Measurements from ENCODE around the gene SCARF2.

The SCARF2 gene

DNA sequence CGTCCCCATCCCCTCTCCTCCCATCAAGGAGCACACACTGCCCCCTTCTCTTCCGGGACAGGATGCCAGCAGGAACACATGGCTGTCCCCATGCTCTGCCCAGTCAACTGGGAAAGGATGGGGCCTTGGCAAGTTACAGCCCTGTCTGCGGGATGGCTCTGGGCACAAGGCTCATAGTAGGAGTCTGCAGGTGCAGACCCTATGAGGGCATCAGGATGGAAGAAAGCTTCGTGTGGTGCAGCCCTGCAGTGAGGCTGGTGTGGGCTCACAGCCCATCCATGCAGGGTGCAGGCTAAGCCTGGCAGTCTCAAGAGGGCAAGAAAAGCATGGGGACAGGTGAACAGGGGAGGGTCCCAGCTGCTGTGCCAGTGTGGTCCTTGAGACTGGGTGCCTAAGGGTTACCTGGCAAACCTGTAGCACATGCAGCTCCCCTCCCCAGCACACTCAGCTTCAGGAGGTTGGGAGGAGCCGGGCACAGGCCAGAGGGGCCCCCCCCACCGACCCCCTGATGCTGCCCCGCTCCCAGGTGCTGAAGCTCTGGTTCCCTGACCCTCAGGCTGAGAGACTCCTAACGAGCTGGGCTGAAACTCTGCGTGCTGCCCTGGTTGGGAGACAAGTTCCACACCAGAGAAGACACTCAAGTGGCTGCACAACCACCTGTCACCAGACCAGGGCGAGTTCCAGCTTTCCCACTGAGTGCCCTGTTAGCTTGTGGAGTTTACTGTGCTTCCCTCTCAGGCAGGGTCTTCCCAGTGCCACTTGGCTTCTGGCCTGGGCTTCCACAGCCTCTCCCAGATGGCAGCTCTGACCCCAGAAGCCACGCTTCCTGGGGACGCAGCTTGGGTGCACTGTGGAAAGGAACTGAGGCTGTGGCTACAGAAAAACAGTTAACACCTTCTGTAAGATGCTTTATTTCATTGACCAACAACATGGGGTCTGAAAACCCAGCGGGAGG, 3.3 kb upstream of the SCARF2 start:
- no peak for DNase-seq (ENCODE audit: low read depth)

DNA sequence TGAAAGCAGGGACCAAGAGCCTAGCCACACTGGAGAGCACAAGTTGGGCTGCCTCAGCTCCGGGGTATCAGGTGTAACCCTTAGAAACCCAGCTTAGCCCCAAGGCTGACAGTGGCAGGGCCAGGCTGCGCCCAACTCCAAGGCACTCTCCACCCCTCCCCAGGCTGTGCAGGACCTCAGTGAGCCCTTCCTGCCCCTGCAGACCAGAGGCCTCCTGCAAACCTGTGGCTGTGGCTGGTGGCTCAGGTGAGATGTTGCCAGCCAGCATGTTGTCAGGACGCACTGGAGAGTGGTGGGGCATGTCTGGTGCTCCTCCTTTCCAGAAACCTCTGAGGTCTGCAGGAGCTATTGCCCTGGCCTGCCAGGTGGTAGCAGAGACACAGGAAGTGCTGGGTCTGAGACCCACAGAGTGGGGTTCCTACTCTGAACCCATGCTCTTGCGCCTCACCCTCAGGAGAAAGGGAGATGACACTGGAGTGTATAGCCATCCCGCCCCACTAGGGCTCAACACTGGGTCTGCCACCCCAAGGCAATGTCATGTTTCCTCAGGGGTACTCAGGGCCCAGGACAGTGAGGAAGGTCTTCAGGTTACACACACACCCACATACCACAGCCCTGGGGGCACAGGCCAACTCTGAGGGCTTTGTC, 2.4 kb upstream of the SCARF2 start:
- no peak for DNase-seq (ENCODE audit: low read depth)

DNA sequence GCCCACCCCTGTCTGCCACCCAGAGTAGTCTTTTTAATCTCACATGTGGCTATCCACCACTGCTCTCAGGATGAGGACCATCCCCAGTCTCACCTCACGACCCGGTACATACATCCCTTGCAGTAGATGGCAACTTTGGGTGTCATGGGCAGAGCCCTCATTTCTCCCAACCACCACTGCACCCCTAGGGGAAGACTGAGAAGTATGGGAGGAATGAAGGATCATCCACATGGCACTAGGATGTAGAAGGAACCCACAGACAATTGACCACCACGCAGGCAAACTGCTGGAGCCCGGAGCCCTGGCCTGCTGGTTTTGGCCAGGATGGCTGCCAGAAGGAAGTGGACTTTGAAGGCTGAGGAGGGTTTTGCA, 1.9 kb upstream of the SCARF2 start:
- DNase-seq (ENCODE audit: low read depth) = no peak

DNA sequence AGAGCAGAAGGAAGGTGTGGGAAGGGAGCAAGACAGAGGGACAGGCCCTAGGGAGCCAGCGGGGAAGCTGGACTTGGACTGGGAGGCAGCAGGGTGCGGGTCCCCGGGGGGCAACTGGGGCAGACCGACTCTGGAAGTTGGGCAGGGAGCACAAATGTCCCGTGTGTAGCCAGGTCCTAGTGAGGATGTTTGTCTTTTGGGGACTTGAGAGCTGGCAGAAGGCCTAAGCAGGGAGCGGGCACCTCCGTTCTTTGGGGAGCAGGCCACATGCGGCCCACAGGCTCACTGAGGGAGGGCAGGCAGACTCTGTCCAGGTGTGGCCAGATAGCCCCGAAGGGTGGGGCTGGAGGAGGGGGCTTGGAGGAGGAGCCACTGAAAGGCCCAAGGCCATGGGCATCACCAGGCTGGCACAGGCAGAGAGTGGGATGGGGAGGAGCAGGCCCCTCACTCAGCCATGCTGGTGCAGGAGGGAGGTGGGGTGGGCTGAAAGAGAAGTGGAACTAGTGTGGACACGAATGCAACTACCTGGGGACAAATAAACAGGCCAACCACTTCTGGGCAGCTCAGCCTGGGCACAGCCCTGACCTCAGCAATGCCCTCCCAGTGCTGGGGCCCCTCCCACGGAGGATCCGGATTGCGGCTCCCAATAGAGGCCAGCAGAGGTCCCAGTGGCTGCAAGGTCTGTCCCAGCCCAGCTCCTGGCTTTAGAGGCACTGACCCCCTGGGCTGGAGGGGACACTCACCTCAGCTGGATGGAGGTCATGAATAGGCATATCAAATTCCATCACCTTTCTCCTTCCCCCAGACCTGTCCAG, 1.3 kb upstream of the SCARF2 start:
- DNase-seq (ENCODE audit: low read depth) = no peak

DNA sequence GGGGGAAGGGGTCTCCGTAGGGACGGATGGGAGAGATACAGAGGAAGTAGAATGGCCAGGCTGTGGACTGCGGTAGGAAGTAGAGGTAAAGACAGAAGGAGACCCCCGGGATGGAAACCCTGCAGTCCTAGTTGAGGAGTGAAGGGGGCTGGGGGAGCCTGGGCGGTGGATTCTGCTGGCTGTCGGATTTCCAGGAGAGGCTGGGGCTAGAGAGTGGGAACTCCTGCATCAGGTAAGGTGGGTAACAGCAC, 727 bp upstream of the SCARF2 start:
- no peak for DNase-seq (ENCODE audit: low read depth)

DNA sequence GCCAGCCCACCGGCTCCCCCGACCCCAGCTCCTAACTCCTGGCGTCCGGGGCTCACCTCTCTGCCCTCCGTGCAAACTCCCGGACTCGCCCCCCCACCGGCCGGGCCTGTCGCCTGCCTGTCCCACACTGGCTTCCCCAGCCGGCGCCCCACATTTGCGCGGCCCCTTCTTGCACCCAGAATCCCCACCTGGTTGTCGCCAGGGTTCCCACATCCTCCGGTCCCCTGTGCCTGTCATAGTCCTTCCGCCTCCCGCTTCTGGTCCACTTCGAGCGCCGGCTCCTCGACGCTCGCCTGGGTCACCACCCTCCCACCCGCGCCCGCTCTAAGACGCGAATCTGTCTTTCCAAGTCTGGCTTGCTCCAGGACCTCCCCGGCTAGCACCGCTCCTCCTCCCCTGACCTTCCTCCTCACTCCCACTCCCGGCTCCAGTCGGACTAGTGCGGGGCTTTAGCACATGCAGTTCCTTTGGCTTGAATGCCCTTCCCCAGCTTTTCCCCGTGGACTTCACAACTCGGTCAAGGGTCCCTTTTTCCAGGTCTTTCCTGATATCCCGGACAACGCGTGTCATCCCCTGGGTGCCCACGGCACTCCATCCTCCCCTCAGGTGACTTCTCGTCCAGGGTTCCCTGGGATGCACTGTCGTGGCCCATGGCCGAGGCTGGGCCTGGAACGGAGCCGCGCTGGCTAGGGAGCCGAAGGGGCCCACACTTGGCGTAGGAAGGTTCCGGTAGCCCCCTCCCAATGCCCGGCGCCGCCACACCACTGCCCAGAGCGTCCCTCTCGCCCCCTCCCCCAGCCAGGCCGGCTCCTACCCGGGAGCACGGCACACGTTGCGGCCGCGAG, 635 bp downstream of the SCARF2 start:
- no peak for DNase-seq (ENCODE audit: low read depth)

DNA sequence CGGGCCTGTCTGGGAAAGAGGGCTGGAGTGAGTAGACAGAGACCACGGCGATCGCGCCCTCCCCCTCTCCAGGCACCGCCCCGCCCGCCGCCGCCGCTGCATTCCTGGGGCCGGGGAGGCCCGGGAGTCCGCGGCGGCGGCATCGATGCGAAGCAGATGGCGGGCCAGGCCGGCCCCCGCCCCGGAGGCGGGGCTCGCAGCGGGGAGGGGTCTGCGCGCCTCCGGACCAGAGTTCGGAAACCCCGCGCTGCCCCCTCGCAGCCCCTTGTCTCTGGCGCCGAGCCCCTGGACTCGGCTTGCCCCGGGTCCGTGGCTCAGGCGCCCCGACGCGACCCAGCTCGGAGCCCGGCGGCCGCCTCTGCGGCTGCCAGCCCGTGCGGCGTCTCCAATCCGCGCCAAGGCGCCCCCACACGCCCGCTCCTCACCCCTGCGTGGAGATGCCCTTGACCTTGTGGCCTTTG, 1.3 kb downstream of the SCARF2 start:
- no peak for DNase-seq (ENCODE audit: low read depth)

DNA sequence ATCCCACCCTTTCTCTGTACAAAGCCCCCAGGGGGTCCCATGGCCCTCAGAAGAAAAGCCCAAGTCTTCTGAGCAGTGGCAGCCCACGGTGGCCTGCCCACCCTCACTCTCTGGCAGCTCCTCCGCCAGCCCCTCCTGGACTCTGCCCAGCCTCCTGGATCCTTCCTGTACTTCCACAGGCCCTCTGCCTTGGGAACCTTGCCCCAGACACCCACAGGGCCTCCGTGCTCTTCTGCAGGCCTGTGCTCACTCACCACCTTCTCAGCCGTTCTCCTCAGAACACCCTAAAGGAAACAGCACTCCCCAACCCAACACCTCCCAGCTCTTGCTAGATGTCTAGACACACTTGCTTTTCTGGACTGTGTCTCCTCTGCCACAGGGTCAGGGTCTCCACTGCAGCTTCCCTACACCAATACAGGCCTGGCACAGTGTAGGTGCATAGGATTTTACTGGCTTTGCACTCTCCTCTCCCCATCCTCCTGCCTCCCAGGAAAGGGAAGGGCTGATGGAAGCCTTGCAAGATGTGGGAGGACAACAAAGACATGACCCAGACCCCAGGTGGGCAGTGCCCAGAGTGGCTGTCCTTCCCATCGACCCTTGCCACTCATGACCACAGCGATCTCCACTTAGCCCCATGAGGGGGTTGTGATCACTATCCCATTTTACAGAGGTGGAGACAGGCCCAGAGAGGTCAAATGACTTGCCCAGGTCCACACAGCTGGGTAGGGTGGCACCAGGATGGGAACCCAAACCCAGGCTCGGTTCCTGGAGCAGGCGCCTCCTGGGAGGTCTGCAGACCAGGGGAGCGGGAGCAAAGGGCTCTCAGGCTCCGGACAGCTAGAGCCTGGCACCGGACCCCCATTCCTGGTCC, 2.0 kb downstream of the SCARF2 start:
- DNase-seq (ENCODE audit: low read depth) = no peak

DNA sequence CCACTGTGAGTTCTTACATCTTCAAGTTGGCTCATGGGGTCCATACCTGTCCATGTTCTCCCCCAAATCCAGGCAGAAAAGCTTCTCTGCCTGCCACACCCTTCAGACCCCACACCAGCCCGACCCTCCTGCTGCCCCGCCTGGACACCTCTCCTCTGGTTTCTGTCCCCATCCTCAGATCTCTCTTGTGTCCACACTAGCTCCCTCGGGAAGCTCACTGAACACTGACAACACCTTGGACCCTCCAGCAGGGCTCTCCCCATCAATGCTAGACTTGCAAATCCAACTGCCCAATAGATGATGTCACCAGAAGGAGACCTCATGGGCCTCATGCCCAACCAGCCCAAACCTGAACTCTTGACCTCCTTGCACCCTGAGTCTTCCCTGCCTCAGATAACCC, 2.9 kb downstream of the SCARF2 start:
- no peak for DNase-seq (ENCODE audit: low read depth)

DNA sequence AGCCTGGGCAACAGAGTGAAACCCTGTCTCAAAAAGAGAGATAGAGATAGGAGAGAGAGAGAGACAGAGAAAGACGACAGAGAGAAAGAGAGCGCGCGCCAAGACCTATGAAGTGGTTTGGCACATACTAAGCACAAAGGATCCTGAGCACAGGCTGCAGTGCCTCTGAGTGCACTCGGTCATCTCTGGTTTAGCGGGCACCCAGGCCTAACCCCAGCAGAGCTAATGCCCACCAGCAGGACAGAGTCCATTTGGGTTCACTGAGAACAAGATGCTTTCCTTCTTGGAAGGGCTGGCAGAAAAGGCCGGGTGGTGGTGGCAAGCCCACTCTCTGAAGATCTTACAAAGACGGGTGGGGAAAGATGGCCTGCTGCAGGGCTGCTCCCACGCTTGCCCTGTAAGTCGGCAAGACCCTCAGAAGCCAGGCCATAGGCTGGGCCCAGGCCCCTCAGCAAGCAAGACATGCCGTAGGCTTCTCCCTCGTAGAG, 3.3 kb downstream of the SCARF2 start:
- no peak for DNase-seq (ENCODE audit: low read depth)

DNA sequence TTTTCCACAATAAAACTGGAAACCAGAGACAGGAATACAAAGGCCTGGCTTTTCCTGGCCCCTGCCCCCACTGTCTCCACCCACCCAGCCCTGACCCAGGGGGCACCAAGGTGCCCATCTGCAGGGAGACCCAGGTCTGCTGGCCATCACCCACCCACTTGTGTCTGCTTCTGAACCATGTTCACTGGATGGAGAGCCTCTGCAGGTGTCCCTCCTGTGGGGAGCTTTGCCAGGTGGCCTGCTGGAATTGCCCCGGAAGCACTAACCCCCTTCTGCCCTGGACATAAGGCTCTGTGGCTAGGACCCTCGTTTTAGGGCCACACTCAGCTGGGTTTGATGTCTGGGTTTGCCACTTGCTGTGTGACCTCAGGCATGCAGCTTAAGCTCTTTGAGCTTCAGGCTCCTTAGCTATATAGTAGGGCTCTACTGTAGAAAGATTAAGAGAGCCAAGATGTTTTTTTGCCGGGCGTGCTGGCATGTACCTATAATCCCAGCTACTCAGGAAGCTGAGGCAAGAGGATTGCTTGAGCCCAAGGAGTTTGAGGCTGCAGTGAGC, 3.9 kb downstream of the SCARF2 start:
- DNase-seq (ENCODE audit: low read depth) = no peak

DNA sequence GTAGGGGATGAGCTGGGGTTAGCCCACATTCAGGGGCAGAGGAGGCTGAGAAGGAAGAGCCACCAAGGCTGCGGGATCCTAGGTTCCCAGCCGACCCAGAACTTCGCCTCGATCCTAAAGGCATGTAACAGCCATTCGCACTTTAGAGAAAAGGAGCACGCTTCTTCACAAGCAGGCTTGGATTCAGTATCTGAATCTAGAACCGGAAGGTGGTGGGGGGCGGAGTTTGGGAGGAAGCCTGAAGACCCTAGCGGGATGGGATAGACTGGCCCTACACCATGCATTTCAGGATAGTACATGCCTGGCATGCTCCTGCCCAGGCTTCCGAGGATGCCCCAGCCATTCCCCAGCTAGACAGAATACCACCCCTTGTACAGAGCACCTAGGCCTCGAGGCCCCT, 4.4 kb downstream of the SCARF2 start:
- DNase-seq (ENCODE audit: low read depth) = no peak

DNA sequence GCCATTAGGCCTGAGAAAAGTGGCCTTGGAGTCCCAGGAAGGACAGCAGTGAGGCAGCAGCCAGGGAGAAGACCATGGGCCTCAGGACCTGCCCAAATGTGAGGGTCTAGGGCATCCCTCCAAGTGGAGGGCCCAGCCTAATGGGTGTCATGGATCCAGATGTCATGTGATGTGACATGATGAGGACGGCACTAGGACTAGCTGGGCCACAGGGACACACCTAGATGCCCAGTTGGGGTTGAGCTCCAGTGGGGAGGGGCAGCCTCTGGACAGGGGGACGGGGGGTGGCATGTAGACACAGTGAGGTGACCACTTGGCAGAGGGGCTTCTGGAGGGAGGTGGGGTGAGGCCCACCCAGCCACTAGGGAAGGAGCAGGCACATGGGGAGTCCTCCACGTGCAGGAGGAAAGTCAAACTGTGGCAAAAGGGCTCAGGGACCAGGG, 5.4 kb downstream of the SCARF2 start:
- no peak for DNase-seq (ENCODE audit: low read depth)

DNA sequence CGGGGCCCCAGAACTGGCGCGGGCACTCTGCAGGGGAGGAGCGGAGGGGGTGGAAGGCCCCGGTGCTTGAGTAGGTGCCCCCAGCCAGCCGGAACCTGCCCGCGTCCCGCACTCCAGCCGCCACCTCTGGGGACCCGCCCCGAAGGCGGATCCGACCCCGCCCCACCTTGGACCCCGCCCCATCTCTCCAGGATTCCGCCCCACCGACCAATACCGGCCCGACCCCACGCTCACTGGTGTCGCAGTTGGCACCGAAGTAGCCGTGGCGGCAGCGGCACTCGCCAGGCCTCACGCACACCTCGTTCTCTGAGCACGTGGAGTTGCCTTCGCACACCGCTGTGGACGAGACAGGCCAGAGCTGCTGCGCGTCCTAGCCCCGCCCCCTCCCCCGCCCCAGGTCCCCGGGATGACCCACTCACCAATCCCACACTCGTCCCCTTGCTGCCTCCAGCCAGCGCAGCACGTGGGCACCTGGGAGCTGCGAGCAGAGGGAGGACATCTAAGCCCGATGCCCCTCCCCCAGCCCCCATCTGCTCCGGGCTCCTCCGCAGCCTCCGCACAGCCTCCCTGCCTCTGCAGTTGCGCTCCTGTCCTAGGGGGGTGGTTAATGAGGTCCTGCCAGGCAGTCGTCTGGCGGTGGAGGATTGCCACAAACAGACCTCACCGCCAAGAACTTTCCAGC, 6.0 kb downstream of the SCARF2 start:
- no peak for DNase-seq (ENCODE audit: low read depth)

DNA sequence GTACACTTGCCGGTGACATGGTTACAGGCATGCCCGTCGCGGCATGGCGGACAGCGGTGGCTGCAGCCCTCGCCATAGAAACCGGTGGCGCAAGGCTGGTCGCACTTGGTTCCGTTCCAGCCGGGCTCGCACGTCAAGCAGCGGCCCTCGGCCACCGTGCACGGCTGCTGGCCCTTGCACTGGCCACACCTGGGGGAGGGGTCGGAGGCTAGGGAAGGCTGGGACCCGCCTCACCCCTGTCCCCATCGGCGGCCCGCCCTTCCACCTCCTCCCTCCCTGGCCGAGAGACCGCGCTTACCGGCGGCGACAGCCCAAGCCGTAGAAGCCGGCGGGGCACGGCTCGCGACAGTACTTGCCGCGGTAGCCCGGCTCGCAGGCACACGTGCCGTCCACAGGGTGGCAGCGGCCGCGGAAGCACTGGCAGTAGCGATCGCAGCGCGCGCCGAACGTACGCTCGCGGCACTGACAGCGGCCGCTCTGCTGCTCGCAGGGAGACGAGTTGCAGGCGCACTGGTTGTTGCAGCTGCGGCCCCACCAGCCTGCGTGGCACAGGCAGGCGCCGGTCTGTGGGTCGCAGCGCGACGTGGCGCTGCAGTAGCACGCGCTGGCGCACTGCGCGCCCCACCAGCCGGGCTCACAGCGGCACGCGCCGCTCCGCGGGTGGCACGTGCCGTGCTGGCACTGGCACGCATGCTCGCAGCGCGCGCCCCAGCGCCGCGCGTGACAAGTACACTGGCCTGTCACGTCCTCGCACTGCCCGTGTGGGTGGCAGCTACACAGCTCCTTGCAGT, 6.7 kb downstream of the SCARF2 start:
- DNase-seq (ENCODE audit: low read depth) = peak; percentile 44

DNA sequence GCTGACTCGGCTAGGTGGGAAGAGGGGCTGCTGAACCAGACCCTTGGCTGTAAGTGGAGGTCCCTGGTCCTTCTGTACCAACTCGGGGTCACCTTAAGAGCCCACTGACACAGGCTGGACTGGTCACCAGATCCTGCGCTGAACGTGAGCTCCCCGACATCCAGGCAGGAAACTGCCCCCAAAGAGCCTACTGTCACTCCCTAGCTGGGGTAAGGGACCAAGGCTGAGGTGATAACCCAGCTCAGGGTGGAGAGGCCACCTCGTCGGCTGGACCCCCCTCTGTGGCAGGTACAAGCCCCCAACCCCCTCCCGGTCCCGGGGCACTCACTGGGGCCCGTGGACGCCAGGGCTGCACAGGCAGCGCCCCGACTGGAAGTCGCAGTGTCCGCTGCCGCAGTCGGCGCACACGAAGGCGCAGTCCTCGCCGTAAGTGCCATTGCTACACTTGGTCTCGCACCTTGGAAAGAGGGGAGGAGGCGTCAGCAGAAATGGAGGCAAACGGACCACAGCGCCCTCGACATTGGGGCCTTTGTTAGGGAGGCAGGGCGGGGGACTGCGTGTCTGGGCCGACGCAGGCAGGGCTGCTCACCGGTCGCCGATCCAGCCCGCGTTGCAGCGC, 7.4 kb downstream of the SCARF2 start:
- DNase-seq (ENCODE audit: low read depth) = no peak

DNA sequence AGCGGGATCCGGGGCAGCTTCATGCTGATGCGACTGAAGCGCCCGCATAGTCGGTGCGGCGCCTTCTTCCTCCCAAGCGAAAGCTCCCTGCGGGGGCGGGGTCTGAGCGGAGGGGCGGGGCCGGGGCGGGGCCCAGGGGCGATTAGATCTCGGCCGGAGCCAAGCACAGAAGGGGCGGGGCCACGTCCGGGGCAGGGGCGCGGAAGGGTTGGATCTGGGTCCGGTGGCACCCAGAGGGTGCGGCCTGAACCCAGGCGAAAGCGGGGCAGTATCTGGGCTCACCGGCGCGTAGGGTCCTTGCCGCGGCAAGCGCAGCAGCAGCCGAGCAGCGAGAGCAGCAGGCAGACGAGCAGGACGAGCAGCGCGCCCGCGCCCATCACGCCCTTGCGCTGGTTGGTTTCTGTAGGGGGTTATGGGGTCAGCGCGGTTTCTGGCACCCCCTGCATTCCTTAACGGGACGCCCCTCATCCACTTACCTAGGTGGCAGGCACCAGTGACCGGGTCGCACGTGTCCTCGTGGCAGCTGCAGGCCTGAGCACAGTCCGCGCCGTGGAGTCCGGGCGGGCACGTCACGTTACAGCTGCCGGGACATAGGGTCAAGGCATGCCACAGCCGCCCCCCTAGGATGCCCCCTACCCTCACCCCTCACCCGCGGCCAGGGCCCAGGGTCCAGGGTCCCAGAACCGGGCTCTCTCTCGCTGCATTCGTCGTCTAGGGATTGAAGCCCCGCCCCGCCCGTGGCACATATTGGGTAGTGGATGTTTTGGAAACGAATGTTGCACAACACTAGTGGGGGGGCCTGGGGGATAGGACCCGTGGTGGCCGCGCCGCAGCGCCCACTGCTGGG, 8.1 kb downstream of the SCARF2 start:
- DNase-seq (ENCODE audit: low read depth) = peak; percentile 75
